Liver (tissue), 3 donors: ENCODE data around the gene OR5B2.

Experiments
- CTCF ChIP-seq: fragments of 150-350 bp; IDR thresholded peaks from 2 replicates; pipeline ENCODE4 v1.5.1; 2017; ENCODE audit warnings: improper control_type of control experiment, low read depth, low read length; ENCODE audit not compliant: missing input control
- RAD21 ChIP-seq, 2 donors: IDR thresholded peaks; 2 replicates each; pipeline ENCODE4 v1.6.1; 2016; ENCODE audit warnings: antibody characterized with exemption in 2 of 2, mild to moderate bottlenecking in 2 of 2
- donor health status: healthy.
- donor health status: healthy.

DNA sequence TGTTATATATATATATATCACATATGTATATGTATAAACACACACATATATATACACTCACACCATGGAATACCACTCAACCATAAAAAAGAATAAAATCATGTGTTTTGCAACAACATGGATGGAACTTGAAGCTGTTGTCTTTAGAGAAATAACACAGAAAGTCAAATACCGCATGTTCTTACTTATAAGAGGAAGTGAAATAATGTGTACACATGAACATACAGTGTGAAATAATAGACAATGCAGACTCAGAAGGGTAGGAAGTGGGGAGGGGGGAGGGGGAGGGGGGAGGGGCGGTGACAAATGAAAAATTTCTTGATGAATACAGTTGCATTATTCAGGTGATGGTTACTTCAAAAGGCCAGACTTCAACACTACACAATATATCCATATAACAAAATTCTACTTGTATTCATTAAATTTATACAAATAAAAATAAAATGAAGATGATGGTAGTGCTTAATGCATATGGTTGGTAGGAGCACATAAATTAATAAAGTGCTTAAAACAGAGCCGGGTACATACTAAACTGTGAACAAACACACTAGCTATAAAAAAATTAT is 5.8 kb upstream of the OR5B2 start:
- TF ChIP-seq CTCF, result no peak
- no peak for TF ChIP-seq RAD21 (IDR thresholded peaks at IDR 0.05)
